ENCODE results near the gene MAOB.

- TF ChIP-seq CTCF (IDR thresholded peaks at IDR 0.05), result no peak
- TF ChIP-seq POLR2A (IDR thresholded peaks at IDR 0.05), result no peak
These were observed 76.7 kb downstream of the MAOB start for GRCh38 chrX:43805579-43805978.
